ENCODE data around the gene SLC16A6.

DNA sequence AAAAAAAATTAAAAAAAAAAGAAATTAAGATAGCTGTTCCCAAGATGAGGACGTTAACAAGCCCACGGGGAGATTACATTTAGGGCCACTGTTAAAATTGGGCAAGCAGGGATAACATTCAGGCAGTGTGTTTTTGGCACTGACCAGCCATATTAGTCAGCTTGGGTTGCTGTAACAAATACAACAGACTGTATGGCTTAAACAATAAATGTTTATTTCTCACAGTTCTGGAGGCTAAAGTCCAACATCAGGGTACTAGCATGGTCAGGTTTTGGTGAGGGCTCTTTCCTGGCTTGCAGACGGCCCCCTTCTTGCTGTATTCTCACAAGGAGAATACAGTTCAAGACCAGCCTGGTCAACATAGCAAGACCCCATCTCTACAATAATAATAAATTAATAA, 31.7 kb upstream of the SLC16A6 start:
- TF ChIP-seq CTCF (IDR thresholded peaks at IDR 0.05) (no peak), POLR2A (IDR thresholded peaks at IDR 0.05) (no peak), EP300 (IDR thresholded peaks at IDR 0.05) (no peak)

All from suprapubic skin (tissue), 3 donors.